ENCODE measurements around the gene ANKRD12. TPM values are rescaled to one million over a fixed set of nuclear protein-coding genes. Genes with fewer than 3 reads are reported as not detected.
"Not testable (repeated sequence)": the region's sequence is repeated elsewhere in the genome, so short reads cannot be mapped to it uniquely, and the experiment has no call there.

ANKRD12 gene
- total RNA-seq, 2 experiments from 2014 or later, result 62.5 to 68.4 TPM

DNA sequence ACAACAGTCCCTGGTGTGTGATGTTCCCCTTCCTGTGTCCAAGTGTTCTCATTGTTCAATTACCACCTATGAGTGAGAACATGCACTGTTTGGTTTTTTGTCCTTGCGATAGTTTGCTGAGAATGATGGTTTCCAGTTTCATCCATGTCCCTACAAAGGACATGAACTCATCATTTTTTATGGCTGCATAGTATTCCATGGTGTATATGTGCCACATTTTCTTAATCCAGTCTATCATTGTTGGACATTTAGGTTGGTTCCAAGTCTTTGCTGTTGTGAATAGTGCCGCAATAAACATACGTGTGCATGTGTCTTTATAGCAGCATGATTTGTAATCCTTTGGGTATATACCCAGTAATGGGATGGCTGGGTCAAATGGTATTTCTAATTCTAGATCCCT lies 29.3 kb downstream of the ANKRD12 start:
- intact Hi-C loops (cut with micrococcal nuclease); ATAC-seq; DNase-seq; CTCF ChIA-PET; H3K27ac Mint-ChIP-seq; H3K4me3 Mint-ChIP-seq; POLR2A ChIA-PET; H3K27me3 Mint-ChIP-seq: not testable (repeated sequence)
- Mint-ChIP-seq H3K4me1 (ENCODE audit: low read depth) (peaks cover 48% of the 10 kb centered on the region), H3K9me3 (peaks cover 42% of the 10 kb centered on the region), H3K36me3 (ENCODE audit: low read depth) (peaks cover 64% of the 10 kb centered on the region)

GRCh38 chr18:9169515-9169914 lies 32.9 kb downstream of the ANKRD12 start:
- POLR2A ChIA-PET; H3K27me3 Mint-ChIP-seq; DNase-seq; CTCF ChIA-PET; H3K4me3 Mint-ChIP-seq; ATAC-seq; intact Hi-C loops (cut with micrococcal nuclease): not testable (repeated sequence)
- Mint-ChIP-seq H3K27ac (peak overlapping the region; percentile 43), H3K9me3 (peaks cover 30% of the 10 kb centered on the region), H3K36me3 (ENCODE audit: low read depth) (peaks cover 52% of the 10 kb centered on the region), H3K4me1 (ENCODE audit: low read depth) (peaks cover 52% of the 10 kb centered on the region)

GRCh38 chr18:9171919-9172318 lies 35.3 kb downstream of the ANKRD12 start:
- H3K4me3 Mint-ChIP-seq; ATAC-seq; H3K27me3 Mint-ChIP-seq; intact Hi-C loops (cut with micrococcal nuclease); DNase-seq: not testable (repeated sequence)
- peaks cover 63% of the 10 kb centered on the region for H3K4me1 Mint-ChIP-seq (ENCODE audit: low read depth)
- peaks cover 47% of the 10 kb centered on the region for H3K36me3 Mint-ChIP-seq (ENCODE audit: low read depth)
- POLR2A ChIA-PET, result interaction anchor here (0.6 kb wide), 1 partner anchor 108 kb away, joined by 3 read pairs; no protein-coding TSS in a partner anchor
- CTCF ChIA-PET, result interaction anchor here (0.8 to 1.4 kb wide), 4 partner anchors 10 to 345 kb away, joined by 3 to 4 read pairs (median 4); no protein-coding TSS in a partner anchor
- H3K27ac Mint-ChIP-seq, result peak overlapping the region; percentile 60
- peaks cover 22% of the 10 kb centered on the region for H3K9me3 Mint-ChIP-seq

DNA sequence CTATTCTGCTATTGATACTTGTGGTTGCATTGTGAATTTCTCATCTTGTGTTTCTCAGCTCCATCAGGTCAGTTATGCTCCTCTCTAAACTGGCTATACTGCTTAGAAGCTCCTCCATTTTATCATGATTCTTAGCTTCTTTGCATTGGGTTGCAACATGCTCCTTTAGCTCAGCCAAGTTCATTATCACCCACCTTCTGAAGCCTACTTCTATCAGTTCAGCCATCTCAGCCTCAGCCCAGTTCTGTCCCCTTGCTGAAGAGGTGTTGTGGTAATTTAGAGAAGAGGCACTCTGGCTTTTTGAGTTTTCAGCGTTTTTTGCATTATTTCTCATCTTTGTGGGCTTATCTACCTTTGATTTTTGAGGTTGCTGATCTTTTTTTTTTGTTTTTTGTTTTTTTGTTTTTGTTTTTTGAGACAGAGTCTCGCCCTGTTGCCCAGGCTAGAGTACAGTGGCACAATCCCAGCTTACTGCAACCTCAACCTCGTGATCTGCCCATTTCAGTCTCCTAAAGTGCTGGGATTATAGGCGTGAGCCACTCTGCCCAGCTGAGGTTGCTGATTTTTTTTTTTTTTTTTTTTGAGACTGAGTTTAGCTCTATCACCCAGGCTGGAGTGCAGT lies 36.0 kb downstream of the ANKRD12 start:
- no peak overlapping the region for H3K4me3 Mint-ChIP-seq
- ATAC-seq, result no peak
- ChIA-PET CTCF (interaction anchor here (0.8 to 1.4 kb wide), 3 partner anchors 9 to 344 kb away, joined by 3 to 4 read pairs (median 4); no protein-coding TSS in a partner anchor), POLR2A (interaction anchor here (0.6 kb wide), 1 partner anchor 109 kb away, joined by 3 read pairs; no protein-coding TSS in a partner anchor)
- H3K36me3 Mint-ChIP-seq (ENCODE audit: low read depth), result peaks cover 45% of the 10 kb centered on the region
- TF ChIP-seq CTCF (IDR thresholded peaks at IDR 0.05), result no peak
- peaks cover 20% of the 10 kb centered on the region for H3K9me3 Mint-ChIP-seq
- peaks cover 66% of the 10 kb centered on the region for H3K4me1 Mint-ChIP-seq (ENCODE audit: low read depth)
- H3K27ac Mint-ChIP-seq, result peak overlapping the region; percentile 60
- DNase-seq, result no peak
- intact Hi-C loops (cut with micrococcal nuclease), result no loop called here
- no peaks in the 10 kb centered on the region for H3K27me3 Mint-ChIP-seq

DNA sequence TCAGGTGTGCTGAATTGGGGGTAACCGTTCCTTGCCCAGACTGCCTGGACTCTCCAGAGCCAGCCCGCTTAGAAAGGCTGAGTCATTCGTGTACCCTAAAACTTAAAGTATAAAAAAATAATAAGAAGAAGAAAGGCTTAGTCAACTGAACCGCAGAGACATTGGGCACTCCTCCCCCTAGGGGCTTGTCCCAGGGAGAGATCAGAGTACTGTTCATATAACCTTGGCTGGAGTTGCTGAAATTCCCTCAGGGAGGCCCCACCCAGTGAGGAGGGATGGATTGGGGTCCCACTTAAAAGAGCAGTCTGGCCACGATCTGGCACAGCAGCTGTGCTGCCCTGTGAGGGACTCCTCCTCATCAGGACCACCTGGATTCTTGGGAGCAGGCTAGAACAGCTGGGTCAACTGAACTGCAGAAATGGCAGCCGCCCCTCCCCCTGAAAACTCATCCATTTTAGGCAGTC lies 37.2 kb downstream of the ANKRD12 start:
- ChIA-PET POLR2A (no interaction called here), CTCF (no interaction called here)
- peaks cover 16% of the 10 kb centered on the region for H3K9me3 Mint-ChIP-seq
- ATAC-seq, result peak; percentile 75
- H3K36me3 Mint-ChIP-seq (ENCODE audit: low read depth), result peaks cover 45% of the 10 kb centered on the region
- no peaks in the 10 kb centered on the region for H3K27me3 Mint-ChIP-seq
- peak; percentile 23 for DNase-seq
- no peak overlapping the region for H3K4me3 Mint-ChIP-seq
- TF ChIP-seq CTCF (IDR thresholded peaks at IDR 0.05), result no peak
- no peak overlapping the region for H3K27ac Mint-ChIP-seq
- H3K4me1 Mint-ChIP-seq (ENCODE audit: low read depth), result peaks cover 67% of the 10 kb centered on the region
- intact Hi-C loops (cut with micrococcal nuclease), result no loop called here

- peaks cover 13% of the 10 kb centered on the region for H3K9me3 Mint-ChIP-seq
- intact Hi-C loops (cut with micrococcal nuclease), result no loop called here
- no peaks in the 10 kb centered on the region for H3K27me3 Mint-ChIP-seq
- H3K36me3 Mint-ChIP-seq (ENCODE audit: low read depth), result peaks cover 44% of the 10 kb centered on the region
- peaks cover 65% of the 10 kb centered on the region for H3K4me1 Mint-ChIP-seq (ENCODE audit: low read depth)
- H3K27ac Mint-ChIP-seq, result peak overlapping the region; percentile 49
- H3K4me3 Mint-ChIP-seq, result no peak overlapping the region
- no peak for ATAC-seq
- POLR2A ChIA-PET, result no interaction called here
- no peak for TF ChIP-seq CTCF (IDR thresholded peaks at IDR 0.05)
- CTCF ChIA-PET, result no interaction called here
- no peak for DNase-seq
Measured at GRCh38 chr18:9174302-9174701, 37.7 kb downstream of the ANKRD12 start.
